Neural cell (in vitro differentiated cells): ENCODE results near the gene RPL22.

Source experiments
- EP300 ChIP-seq: fragments of 450-650 bp; conservative IDR thresholded peaks from 2 replicates; pipeline ENCODE4 v1.6.1; 2014; ENCODE audit warnings: antibody characterized with exemption, mild to moderate bottlenecking, moderate library complexity; ENCODE audit not compliant: poor library complexity, severe bottlenecking
- MXI1 ChIP-seq: fragments of 450-650 bp; conservative IDR thresholded peaks from 2 replicates; pipeline ENCODE4 v1.6.1; 2014; ENCODE audit warnings: antibody characterized with exemption, mild to moderate bottlenecking; ENCODE audit not compliant: poor library complexity, severe bottlenecking
- TF ChIP-seq, protein P1 (sequence below): fragments of 450-650 bp; IDR thresholded peaks from 2 replicates; pipeline ENCODE4 v1.5.1; 2014; ENCODE audit warnings: antibody characterized with exemption, mild to moderate bottlenecking, moderate library complexity; ENCODE audit not compliant: poor library complexity, severe bottlenecking

DNA sequence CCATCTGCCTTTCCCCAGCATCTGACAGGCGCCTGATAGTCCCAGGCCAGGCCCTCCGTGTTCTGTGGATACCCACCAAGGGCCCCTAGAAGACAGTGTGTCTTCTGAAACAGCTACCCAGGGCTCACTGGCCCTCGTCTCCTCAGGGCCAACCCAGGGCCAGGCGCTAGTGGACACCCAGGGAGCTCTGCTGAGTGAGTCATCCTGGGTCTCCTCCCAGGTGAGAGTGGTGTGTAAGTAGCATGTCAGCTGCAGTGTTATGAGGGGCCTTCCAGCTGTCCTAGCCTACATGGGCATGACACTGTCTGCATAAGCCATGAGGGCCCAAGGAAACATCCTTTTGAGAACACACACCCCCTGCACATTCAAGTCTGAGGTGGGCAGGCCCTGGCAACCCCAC is 56.0 kb downstream of the RPL22 start:
- TF ChIP-seq MXI1 = no peak
- no peak for TF ChIP-seq EP300
- TF ChIP-seq, protein P1, sequence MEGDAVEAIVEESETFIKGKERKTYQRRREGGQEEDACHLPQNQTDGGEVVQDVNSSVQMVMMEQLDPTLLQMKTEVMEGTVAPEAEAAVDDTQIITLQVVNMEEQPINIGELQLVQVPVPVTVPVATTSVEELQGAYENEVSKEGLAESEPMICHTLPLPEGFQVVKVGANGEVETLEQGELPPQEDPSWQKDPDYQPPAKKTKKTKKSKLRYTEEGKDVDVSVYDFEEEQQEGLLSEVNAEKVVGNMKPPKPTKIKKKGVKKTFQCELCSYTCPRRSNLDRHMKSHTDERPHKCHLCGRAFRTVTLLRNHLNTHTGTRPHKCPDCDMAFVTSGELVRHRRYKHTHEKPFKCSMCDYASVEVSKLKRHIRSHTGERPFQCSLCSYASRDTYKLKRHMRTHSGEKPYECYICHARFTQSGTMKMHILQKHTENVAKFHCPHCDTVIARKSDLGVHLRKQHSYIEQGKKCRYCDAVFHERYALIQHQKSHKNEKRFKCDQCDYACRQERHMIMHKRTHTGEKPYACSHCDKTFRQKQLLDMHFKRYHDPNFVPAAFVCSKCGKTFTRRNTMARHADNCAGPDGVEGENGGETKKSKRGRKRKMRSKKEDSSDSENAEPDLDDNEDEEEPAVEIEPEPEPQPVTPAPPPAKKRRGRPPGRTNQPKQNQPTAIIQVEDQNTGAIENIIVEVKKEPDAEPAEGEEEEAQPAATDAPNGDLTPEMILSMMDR = no peak
